Fibroblast of villous mesenchyme (primary cell): ENCODE data around the gene GLIS2. TPM values are rescaled to one million over a fixed set of nuclear protein-coding genes. Genes with fewer than 3 reads are reported as not detected.

Experiments
- DNase-seq: peaks from one replicate; pipeline ENCODE4 v3.0.0-alpha.2; 2010; ENCODE audit warnings: low read depth
- H3K4me3 ChIP-seq: 2 replicates; pipeline ENCODE4 v1.5.1; 2011; ENCODE audit warnings: low read depth, mild to moderate bottlenecking, low read length
- total RNA-seq: library from RNA; depleted of rRNA; stranded (reverse); fragments of >200 nt; gene quantifications from 2 replicates; pipeline ENCODE4 v1.2.3, GENCODE V29; 2012
- TF ChIP-seq, protein P1 (sequence below): IDR thresholded peaks from 2 replicates; pipeline ENCODE4 v1.5.1; 2012; ENCODE audit warnings: low read depth, mild to moderate bottlenecking, low read length; ENCODE audit not compliant: insufficient read depth

Gene GLIS2
- total RNA-seq, 1 donor, result 4.3 TPM

DNA sequence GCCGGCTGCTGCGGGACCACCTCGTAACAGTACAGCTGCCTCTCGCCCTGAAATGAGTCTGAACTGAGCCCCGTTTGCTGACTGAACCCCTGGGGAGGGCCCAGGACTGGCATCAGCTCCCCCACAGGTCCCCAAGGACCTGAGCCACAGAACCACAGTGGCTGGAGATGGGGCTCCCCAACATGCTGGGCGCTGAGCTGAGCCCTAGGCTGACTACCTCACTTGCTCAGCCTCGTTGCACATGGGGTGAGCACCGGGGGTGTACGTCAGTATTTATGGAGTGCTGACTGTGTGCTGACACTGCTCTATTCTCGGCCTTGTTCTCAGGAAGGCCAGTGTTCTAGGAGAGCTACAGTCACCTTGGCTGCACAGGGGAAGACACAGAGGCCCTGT, 49.1 kb downstream of the GLIS2 start:
- no peak overlapping the region for H3K4me3 ChIP-seq
- no peak for DNase-seq
- TF ChIP-seq, protein P1, sequence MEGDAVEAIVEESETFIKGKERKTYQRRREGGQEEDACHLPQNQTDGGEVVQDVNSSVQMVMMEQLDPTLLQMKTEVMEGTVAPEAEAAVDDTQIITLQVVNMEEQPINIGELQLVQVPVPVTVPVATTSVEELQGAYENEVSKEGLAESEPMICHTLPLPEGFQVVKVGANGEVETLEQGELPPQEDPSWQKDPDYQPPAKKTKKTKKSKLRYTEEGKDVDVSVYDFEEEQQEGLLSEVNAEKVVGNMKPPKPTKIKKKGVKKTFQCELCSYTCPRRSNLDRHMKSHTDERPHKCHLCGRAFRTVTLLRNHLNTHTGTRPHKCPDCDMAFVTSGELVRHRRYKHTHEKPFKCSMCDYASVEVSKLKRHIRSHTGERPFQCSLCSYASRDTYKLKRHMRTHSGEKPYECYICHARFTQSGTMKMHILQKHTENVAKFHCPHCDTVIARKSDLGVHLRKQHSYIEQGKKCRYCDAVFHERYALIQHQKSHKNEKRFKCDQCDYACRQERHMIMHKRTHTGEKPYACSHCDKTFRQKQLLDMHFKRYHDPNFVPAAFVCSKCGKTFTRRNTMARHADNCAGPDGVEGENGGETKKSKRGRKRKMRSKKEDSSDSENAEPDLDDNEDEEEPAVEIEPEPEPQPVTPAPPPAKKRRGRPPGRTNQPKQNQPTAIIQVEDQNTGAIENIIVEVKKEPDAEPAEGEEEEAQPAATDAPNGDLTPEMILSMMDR, result no peak

DNA sequence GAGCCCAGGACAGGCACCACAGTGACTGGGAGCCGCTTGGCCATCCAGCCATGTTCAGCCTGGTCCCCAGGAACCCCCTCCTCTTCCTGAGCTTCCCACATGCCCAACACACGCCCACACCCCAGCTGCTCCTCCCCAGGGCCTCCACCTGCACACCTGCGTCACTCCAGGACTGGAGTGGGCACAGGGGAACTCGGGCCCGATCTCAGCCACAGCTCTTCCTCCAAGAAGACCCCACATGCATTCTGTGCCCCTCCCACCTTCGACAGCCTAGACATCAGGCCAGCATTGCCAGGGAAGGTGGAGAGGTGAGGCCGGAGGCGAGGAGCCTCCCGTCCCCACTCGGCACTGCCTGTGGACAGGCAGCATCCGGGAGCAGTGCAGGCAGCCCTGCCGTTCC, 49.7 kb downstream of the GLIS2 start:
- no peak for DNase-seq
- H3K4me3 ChIP-seq, result no peak overlapping the region
- TF ChIP-seq, protein P1, result no peak

DNA sequence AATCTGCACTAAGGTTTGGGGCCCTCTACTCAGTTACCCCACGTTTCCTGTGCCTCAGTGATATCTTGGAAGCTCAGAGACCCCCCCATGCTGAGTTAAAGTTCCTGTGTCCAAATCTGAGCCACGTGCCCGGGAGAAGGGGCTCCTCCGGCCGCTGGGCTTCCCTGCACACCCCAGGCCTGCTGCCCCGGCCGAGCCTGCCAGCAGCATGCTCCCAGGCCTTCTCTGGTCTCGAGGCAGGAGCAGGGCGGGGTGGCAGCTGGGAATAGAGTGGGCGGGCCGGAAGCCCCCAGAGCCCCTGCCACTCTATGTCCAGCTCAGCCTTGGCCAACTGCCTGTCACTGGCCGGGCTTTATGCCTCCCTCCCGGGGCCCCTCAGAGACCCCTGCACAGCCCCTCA, 50.1 kb downstream of the GLIS2 start:
- DNase-seq, result no peak
- TF ChIP-seq, protein P1, result no peak
- H3K4me3 ChIP-seq, result no peak overlapping the region

DNA sequence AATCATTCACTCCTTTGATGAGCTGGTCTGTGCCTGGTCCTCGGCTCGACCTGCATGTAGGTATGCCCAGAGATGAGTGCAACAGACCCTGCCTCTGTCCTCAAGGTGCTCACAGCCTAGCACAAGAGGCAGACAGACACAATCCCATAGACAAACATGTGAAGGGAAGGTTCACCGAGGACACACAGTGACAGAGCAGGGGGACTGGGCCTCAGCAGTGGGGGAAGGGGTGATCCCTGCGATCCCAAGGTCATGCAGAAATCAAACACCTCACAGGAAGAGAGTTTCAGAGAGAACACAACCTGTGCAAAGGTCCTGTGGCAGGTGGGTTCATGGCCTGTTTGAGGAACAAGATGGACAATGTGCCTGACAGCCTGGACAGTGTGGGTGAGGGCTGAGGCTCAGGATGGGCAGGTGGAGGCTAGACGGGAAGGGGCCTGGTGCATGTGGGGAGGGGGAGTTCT, 51.6 kb downstream of the GLIS2 start:
- H3K4me3 ChIP-seq, result no peak overlapping the region
- TF ChIP-seq, protein P1, result no peak
- no peak for DNase-seq

DNA sequence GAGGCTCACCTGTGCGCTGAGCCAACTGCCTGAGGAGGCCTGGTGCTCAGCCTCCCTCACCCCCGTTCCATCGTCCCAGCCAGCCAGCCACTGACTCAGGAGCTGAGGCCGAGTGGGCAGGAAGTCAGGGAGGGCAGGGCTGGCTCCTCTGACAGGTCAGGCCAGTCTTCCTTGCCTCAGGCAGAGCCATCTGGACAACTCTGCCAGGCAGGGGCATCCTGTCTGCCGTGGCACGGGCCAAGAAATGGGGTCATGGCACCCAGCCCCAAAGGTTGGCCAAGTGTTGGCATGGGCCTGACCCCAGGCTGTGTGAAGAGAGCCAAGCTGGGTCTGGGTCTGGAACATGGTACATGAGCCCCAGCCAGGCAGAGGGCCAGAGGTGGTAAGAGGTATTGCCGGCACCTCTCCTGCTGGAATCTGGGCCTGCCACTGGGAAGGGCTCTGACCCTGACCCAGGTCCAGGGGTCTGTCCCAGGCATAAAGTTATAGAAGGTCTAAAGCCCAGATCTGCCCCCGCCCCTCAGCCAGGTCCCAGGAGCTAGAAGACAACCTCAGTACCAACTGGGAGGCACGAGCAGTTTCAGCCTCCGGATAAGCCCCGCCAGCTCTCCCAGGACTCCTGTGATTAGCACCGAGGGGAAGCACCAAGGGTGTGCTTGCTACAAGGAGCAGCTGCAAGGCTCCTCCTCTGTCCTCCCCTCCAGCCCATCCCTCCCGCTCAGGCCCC, 53.3 kb downstream of the GLIS2 start:
- TF ChIP-seq, protein P1, result no peak
- no peak for DNase-seq
- H3K4me3 ChIP-seq, result no peak overlapping the region

DNA sequence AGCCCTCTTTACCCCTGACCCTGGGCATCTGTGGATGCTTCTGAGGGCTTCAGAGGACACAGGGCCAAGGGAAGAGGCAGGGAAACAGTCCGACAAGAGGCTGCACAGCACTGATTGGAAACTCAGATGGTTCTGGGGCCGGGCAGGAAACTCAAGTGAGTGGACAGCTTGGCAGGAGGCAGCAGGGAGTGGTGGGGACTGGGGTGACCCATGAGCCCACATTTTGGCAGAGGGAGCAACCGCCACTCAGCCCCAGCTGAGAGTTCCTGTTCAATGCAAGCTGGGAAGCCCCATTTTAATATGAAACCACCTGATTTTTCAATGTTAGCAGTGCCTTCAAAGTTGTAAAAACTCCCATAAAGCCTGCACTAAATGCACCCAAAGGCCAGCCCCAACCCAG, 54.3 kb downstream of the GLIS2 start:
- TF ChIP-seq, protein P1, result no peak
- no peak overlapping the region for H3K4me3 ChIP-seq
- no peak for DNase-seq
